HL-60/S4 (cell line): Measurements from ENCODE around the gene LRP1B.
"Not testable (repeated sequence)": the region's sequence is repeated elsewhere in the genome, so short reads cannot be mapped to it uniquely, and the experiment has no call there.

Experiments
- in situ Hi-C: fragments of 300-500 bp; cut with MboI; formaldehyde crosslinking; loops from 2 replicates; pipeline ENCODE4 v1.14.3; 2022; ENCODE audit warnings: low sequenced_read_pairs

The LRP1B gene

DNA sequence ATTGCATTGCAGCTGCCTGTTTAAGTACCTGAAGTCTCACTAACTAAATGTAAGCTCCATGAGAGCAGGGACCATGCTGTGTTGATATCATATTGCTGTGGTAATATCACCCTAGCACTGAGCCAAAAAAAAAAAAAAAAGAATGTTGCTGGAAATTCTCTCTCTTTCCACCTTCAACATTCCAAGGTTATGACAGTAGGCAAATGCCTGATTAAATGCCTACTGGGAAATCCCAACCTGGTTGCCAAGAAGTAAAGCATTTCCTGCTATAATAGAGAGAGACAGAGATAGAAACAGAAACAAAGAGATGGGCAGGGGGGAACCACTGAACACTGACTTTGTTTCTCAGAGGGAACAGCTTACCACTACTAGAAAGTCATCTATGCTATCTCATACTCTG is 1604.2 kb downstream of the LRP1B start:
- in situ Hi-C loops, result no loop called here

DNA sequence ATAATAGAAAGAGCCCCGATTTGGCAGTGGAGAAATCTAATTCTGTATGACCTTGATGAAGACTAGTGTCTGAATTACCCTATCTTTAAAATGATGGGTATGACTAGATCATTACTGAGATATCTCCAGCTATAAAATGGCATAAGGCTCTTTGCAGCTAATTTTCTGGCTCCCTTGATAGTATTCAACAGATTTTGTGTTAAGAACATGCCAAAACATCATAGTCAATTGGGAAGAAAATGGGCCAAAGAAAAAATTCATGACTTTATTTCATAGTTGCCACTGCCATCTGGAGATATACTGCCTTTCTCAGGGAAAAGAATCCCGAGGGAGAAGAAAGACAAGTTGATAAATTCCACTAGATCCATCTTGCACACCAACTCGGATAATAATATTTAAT is 1618.7 kb downstream of the LRP1B start:
- in situ Hi-C loops, result no loop called here

DNA sequence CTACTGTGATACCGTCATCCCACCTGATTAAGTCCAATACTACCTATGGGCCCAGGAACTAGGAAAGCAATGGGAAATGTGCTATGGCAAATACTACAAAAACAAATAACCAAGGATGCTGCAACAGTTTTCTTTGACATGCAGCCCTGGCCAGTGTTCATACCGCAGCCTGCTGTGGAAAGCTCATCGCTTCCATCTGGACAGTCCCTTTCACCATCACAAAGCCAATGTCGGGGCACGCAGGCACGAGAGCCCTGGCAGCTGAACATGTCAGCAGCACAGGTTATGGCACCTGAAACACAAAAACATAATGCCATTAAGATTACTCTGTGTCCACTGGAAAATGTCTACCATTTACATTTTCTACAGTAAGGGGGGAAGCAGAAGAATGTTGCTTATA is 1621.1 kb downstream of the LRP1B start:
- in situ Hi-C loops, result no loop called here

DNA sequence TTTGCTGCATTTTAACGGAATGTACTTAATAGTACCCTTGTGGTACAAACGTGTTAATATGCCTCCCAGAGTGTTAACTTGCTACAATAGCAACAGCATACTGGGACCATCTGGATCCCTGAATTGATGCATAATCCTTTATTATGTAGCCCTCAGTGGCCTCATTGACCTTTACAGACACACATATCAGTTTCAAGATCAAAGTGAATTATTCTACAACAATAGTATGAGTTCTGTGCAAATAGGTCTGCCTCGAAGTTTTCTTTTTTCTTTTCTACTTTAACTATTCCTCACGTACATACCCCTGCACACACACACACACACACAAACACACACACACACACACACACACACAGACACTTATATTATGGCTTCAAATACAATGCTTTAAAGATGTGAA is 1622.1 kb downstream of the LRP1B start:
- in situ Hi-C loops, result no loop called here

DNA sequence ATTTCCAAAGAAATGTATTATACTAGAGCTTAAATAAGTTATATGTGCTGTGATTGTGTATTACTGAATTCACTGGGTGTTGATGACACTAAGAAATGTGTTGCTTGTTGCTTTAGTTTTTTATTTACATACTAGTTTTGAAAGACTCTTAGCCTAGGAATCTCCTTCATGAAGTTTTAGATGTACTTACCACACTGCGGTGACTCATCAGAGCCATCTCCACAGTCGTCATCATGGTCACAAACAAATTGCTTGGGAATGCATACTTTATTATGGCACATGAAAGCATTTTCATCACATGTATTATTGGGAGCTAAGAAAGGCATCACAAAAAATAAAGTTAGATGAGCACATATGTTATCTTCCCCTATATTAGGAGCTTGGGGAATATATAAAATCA is 1624.2 kb downstream of the LRP1B start:
- in situ Hi-C loops, result no loop called here

DNA sequence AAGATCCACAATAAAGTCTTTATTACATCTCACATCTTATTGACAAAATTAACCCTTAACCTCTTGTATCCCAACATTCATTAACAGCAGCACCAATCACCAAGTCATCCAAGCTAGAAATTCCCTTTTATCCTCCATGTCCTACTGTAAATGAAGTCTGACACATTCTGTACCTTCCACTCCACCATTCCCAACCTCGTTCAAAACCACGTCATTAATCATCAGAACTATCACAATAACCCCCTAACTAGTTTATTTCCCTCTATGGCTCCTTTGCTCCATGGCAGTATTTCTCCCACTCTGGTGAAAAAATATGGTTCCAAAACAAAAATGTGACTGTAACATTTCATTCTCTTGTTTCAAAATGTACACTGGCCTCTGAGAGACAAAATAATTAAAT is 1626.2 kb downstream of the LRP1B start:
- in situ Hi-C loops, result no loop called here

DNA sequence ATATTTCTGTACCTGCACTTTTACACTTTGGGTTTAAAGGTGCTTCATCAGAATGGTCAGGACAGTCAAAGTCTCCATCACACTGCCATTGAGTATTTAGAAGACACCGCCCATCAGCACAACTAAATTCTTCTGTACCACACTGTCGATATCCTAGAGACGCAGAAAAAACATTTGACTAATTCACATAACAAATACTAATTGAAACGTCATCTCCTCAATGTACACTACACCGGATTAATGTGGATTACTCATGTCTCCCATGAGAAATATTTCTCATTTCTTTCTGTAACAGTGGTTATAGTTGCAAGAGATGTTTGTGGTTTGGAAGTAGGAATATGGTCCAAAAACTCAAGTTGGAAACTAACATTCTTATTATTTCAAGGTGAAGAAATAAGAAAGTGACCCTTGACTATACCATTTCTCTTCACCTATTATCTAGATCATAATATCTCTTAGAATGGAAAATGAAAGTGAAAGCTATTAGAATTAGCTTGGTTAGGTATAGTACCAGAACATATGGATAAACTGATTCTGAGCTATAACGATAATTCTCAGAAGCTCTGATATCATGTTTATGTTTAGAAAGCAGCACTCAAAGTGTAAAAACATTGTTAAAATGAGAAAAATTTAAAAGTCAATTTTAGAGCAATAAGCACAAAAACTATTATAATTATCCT is 1627.7 kb downstream of the LRP1B start:
- in situ Hi-C loops, result no loop called here

DNA sequence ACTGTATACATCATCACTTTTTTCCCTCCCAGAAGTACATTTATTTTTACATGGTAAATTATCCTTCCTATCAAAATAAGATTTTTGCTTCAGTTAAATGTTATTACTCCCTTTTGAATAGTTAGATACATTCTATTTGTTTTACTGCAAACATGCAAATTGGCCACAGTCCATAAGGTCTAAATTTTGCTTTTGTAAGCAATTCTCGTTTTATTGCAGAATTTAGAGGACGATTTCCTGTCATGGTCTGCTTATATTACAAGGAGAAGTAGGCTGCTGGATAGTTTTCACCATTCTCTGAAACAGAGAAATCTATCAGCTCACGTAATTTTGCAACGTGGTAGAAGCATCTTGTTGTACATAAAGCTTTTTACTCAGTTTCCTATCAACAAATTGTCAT is 1632.5 kb downstream of the LRP1B start:
- in situ Hi-C loops, result no loop called here

DNA sequence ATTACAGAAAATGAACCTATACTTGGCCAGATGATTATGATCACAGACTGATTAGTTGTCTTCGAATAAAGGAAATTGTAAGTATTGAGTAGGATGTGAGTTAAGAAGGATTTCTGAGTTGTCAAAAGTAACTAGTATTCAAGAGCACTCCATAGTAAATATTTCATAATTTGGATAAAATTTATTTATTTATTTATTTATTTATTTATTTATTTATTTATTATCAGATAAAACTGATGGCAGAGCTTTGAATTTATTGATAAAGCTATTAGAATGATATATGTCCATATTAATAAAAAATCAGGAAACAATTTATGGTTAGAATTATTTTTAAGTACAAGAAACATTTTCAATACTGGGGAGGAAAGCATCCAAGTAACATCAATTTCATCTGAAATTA is 1634.1 kb downstream of the LRP1B start:
- in situ Hi-C loops, result no loop called here

DNA sequence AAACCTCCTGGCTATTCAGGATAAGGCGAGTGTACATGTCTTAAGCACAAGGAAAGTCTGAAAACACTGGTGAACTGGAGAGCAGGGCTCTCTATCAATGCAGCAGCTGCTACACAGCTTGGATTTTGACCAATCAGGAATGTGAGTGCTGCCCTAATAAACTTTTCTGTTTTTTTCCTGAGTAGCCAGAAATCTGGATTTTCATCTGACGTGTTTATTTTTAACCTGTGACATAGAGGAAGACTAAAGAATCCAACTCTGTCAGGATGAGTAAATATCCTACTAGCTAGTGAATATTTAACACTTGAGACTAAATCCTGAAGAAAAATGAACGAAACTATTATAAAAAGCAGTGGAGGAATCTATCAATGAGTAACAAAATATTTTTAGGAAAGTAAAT is 1638.9 kb downstream of the LRP1B start:
- in situ Hi-C loops, result no loop called here

DNA sequence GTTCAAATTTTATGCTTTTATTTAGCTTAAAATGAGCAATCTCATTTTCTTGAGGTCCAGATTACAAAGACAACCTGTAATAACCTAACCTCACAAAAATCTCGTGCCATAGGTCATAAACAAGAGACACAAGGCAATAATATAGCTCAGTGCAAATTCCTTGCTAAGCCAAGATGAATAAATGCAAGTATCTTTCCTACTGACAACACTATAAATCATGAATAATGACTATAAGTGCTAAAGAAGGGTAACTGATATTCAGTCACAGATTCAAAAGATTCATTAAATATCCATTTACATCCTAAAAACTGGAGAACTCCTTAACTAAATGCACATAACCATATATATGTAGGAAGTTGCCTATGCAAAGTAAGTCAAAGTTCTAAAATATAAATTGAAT is 1641.6 kb downstream of the LRP1B start:
- in situ Hi-C loops, result no loop called here

DNA sequence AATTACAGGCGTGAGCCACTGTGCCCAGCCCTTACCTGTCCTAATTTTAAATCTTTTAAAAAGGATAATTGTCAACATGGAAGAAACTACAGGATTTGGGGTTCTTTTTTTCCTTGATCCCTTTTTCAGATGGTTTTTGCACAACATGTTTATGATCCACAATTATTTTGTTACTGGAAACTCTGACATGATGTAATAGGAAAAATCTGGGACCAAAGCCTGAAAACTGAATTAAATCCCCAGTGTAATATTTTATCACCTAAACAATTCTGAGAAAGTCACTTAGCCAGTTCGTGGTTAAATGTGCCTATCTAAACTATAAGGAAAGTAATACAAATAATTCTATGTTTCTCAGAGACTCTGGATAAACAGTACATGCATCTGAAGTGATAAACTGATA is 1649.7 kb downstream of the LRP1B start:
- in situ Hi-C loops, result no loop called here

DNA sequence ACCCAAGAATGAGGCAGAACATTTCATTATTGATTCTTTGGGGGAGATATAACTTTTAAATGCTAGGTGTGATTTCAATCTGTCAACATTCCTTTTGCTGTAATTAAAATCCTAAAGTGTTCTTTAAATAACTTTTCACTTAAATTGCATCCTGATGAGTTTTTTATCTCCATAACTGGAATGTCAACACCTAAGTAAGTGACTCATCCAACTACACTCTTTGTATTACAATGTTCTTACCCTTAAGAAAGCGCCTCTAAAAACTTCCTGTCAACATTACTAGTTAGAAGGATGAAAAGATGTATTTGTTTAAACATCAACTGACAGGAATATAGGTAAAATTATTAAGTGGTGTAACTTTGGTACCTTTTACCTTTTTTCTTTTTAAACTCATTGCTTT is 1657.0 kb downstream of the LRP1B start:
- in situ Hi-C loops, result no loop called here

DNA sequence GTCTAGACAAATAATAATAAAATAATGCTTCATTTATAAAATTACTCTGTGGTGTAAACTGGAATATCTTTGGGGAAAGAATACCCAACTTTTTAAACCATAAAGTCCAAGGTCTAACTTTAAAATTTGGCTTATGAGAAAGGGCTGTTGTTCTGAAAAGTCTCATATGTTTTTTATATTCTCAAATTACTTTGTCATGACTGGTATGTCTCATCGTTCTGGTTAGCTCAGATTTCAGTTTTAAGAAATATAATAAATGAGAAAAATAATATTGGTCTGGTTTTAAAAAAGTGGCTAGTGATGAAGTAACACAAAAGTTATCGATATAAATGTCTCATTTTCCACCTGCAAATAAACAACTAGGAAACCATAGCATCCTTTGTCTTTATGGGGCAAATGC is 1658.1 kb downstream of the LRP1B start:
- in situ Hi-C loops, result no loop called here

DNA sequence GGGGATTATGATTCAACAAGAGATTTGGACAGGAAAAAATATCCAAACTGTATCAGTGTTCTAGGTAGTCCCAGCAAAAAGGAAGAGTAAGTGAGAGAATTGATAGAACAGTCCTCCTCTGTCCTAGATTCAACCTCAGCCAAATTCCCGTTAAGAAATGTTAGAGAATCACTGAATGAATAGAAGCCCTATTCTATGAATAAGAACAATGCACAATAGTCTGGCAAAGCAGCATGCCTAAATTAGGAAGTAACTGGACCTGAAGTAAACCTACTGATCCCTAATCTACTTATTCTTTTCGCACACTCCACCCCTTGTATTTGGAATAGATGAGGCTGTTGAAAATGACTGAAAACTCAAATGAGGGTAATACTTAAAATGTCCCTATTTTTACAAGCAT is 1665.5 kb downstream of the LRP1B start:
- in situ Hi-C loops, result no loop called here

DNA sequence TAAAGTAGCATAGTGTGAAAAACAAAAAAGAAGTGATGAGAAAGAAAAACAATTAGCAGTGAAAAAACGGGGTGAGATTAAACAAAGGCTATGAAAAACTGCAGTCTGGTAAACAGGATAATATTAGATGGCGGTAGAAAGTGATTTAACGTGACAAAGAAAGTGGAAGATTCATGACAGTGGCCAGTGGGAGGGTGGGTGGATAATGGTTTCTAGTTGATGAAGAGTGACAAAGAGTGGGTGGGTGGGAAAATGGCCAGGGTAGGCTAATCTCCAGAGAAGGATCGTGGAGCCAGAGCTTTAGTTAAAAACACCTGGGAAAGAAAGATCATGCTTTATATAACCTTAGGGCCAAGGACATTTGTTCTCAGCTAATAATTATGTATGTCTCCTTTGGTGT is 1667.8 kb downstream of the LRP1B start:
- in situ Hi-C loops, result no loop called here

DNA sequence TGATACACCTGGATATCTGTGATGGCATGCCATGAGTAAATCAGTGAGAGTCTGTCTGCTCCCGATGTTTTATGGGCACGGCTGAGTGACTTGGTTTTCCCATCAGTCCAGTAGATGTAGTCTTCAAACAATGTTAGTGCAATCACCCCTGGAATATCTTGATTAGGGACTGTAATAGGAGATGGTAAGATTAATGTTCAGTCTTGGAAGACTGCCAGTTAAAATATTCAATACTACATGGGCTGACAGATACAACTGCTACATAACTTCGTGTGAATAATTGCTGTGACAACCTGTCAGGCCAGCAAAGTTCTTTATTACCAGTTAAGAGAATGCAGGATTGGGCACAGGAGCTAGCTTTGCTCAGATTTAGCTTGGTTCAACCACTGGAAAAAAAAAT is 1673.3 kb downstream of the LRP1B start:
- in situ Hi-C loops, result no loop called here

DNA sequence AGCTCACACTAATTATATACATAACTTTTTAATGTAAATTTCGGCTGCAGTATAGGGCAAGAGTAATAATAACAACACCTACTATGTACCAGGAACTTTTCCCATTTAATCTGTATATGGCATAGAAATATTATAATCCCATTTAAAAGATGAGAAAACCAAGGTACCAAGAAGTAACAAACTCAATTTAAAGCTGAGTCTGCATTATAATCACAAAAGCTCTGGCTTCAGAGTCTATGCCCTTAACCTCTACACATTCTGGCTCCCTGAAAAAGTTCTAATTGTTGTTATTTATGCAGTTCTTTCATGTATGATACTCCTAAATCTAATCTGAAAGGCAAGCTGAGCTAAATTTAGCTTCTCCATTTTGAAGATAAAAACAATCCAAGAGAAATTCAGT is 1675.5 kb downstream of the LRP1B start:
- in situ Hi-C loops, result no loop called here

DNA sequence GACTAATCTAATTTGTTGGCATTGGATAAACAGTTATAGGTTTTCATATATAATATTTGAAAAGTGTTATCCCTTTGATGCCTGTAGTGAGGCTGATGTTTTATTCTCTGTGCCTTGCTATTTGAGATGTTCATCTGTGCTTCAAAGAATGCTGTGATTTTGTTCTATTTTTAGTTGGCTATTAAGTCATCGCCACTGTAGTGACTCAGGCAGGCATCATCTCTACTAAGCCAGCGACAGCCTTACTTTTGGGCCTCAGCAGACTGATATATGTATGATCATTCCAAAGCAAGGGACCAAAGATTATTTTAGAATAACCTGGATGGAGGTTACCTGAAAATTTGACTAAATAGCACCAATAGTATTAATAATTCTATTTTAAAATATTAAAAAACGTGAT is 1676.1 kb downstream of the LRP1B start:
- in situ Hi-C loops, result no loop called here

DNA sequence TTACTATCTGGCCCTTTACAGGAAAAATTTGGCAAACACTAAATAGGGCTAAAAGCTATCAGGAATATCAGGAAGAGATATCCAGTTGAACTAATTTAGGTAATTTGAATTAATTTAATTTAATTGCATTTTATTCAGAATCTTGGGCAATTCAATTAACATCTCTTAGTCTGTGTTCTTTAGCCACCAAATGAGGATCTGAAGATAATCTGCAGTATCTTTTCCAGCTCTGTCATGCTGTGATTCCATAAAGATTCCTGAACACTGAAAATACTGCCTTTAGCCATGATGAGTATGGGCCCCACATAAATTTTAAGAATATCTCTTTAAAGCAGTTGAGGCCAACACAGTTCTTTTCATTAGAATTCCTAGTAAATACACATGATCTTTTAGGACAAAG is 1679.5 kb downstream of the LRP1B start:
- in situ Hi-C loops, result no loop called here

DNA sequence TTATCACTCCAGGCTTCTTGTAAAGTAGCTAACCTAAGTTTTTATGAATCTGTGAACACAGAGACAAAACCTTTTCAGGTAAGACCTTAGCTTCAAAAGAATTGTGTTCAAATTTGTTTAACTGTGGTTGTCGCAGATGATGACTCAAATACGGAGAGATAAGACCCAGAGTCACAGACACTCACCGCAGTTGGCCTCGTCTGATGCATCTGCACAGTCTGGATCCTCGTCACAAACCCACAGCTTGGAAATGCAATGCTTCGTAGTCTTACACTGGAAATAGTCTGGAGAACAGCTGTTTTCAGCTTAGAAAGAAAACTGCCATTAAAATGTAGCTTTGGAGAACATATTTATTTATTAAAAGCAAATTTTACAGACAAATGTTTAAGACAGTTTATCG is 1688.5 kb downstream of the LRP1B start:
- in situ Hi-C loops, result no loop called here

DNA sequence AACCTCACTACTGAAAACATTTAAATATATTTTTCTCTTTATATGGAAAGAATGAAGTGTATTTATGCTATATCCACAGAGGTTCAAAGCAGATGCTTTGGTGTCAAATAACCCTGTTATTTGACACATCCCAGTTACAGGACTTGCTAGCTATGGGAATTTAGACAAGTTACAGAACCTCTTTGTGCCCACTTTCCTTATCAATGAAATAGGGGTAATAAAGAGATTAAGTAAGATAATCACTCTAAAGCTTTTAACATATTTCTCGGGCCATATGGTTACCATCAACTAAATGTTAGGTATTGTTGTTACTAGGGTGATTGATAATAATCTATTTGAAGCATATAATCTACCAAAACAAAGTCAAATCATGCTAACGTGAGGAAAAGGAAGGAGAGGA is 1690.0 kb downstream of the LRP1B start:
- in situ Hi-C loops, result no loop called here

DNA sequence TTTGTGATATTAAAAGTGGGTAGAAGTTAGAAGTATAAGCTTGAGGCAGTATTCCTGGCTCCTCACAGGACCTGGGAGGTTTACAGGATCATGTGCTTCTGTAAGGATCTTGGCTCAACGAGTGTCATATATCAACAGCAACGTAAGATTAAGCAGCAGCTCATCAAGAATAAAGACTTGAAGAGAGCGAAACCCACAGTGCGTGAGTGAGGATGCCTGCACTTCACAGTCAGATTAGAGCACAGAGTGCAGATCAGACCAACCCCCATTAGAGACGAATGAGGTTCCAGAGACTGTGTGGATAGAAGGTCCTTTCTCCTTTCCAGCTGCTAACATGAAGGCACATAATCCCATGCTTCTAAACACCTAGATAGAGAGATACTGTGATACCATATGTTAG is 1693.9 kb downstream of the LRP1B start:
- in situ Hi-C loops, result no loop called here

DNA sequence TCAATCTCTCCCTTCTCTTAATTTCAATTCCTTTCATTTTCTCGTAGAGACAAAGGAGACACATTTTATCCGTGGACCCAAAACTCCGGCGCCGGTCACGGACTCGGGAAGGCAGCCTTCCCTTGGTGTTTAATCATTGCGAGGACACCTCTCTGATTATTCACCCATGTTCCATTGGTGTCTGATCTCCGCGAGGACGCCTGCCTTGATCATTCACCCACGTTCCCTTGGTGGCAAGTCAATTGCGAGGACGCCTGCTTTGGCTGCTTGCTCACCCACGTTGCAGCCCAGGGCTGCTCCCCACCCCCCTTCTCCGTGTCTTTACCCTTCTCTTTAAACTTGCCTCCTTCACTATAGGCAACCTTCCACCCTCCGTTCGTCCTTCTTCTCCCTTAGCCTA is 1703.8 kb downstream of the LRP1B start:
- in situ Hi-C loops, result not testable (repeated sequence)
